Measurements from ENCODE around the gene CORO2A. TPM values are rescaled to one million over a fixed set of nuclear protein-coding genes. Genes with fewer than 3 reads are reported as not detected.
A peak's percentile ranks its signal among the peaks of the same experiment; 100 is the strongest.

Gene CORO2A
- total RNA-seq, 1 experiment from 2014 or later = 12.5 TPM

DNA sequence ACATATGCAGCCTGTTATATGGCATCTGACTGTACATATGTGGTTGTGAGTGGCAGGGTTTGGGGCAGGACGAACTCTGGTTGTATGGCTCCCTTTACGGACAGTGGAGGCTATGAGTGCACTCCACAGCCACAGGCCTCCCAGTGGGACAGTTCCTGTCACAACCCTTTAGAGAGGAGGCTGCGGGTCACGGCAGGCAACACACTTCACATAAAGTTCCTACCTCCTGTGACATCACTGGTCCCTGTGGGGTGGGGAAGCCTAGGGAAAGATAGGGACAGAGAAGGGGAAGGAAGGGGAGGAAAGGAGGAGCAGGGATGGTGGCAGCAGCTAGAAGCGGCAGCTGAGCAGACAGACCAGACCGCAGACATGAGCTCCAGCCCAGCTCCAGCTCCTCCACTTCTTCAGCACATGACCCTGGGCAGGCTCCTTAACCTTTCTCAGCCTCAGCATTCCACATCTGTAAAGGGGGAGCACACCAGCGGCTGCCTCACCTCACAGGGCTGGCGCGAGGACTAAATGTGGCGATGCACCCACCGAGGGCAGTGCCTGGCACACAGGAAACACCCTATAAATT, 27.4 kb upstream of the CORO2A start:
- DNase-seq (ENCODE audit: low spot score) = no peak

DNA sequence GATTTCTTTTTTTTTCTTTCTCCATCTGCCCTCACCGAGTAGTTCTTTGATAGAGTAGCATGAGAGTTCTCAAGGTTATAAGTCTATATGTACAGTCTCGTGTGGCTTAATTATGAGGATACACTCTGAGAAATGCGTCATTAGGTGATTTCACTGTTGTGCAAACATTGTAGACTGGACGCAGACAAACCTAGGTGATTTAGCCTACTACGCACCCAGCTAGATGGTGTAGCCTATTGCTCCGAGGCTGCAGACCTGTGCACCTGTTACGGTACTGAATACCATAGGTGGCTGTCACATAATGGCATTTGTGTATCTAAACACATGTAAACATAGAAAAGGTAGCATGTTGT, 26.9 kb upstream of the CORO2A start:
- no peak for DNase-seq (ENCODE audit: low spot score)

DNA sequence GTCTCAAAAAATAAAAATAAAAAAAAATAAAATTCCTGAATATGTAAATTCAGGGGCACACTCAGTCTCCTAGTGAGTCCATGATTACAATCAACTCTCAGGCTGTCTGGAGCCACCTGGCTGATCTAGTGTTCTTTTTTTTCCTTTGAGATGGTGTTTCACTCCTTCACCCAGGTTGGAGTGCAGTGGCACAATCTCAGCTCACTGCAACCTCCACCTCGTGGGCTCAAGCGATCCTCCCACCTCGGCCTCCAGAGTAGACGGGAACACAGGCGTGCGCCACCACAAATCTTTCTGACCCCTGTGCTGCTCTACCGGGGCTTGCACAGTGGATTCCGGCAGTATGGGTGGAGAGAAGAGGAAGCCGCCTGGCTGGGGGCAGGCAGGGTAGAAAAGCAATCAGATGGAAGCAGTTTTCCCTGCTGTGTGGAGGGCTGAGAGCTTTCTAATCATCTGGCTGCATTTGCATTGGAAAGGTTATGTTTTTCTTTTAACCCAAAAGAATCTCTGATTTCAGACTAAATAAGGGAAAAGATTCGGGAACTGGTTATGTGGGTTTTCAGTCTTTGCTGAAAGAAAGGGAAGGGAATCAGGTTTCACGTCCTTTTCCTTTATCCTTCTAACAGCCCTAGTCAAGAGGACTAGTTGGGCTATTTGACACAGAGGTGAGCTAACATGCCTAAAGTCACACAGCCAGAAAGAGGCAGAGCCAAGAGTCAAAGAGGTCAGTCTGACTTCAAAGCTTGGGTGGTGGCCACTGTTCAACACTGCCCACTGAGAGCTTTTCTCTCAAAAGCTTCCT, 26.3 kb upstream of the CORO2A start:
- DNase-seq (ENCODE audit: low spot score) = no peak

DNA sequence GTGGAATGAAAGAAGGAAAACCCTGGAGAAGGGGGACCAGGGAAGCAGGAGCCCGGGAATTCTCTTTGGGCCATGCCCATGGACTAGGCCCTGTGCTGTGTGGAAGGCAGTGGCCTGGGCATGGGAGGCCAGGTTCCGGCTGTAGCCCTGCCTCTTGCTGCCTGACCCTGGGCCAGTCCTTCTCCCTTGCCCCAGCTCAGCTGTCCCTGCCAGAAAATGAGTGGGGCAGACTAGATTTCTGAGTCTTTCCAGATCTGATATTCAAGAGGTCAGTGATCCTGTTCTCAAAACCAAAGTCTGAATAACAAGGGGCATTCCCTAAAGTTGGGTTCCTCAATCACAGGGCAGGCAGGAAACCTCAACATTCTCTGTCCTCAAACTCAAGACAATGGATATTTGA, 24.8 kb upstream of the CORO2A start:
- DNase-seq (ENCODE audit: low spot score) = no peak

DNA sequence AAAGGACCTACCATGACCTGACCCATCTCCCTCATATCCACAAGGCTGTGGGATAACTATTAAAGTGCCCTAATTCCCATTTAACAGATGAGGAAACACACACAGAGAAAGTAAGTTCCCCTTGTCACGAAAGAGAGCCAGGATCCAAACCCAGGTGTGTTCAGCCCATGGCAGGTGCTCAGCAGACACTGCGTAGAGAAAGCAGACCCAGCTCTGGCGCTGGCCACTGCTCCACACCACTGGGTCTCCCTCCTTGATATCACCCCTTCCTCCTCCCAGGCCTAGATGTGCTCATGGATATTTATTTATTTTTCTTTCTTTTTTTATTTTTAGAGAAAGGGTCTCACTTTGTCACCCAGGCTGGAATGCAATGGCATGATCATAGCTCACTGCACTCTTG, 24.0 kb upstream of the CORO2A start:
- DNase-seq (ENCODE audit: low spot score) = no peak

DNA sequence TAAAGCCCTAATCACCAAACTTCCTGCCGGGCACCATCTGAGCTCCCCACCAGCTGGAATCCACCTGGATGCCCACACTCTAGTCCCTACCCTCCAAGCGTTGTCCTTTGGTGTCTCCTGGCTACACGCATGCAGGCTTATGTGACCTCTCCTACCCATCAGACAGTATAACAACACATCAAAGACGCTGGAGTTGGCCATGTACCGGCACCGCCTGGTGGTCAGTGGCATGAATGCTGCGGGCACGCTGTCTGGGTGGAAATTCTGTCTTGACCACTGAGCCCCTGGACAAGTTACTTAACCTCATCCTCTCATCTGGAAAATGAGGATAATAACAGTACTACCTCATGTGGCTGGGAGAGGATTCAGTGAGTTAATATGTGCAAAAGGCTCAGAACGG, 23.4 kb upstream of the CORO2A start:
- DNase-seq (ENCODE audit: low spot score) = no peak

DNA sequence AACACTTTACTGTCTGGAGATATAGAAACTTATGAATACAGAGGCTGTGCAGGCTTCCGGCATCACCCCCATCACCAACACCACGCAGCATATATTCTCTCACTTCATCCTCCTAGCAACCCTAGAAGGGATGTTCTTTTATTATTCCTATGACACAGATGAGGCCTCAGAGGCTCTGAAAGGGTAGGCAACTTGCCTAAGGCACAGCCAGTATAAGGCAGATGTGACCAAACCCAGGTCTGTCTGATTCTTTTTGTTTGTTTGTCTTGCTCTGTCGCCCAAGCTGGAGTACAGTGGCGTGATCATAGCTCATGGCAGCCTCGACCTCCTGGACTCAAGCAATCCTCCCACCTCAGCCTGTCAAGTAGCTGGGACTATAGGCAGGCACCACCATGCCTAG, 22.8 kb upstream of the CORO2A start:
- no peak for DNase-seq (ENCODE audit: low spot score)

DNA sequence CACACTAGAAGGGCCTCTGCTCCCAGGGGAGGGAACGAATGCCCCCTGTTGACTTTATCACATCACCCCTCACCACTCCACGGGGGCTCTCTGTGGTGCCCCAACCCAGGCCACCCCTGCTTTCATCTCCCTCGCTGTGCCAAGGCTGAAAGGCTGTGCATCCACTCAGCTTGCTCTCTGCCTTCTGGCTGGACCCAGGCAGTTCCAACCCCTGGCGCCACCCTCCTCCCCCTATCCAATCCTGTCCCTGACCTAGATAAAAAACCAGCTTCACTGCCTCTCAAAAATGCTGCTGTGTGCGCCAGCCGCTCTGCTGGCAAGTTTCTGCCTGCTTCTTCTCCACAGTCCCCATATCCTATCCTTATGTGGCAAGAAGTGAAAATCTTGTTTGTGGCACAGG, 22.4 kb upstream of the CORO2A start:
- no peak for DNase-seq (ENCODE audit: low spot score)

DNA sequence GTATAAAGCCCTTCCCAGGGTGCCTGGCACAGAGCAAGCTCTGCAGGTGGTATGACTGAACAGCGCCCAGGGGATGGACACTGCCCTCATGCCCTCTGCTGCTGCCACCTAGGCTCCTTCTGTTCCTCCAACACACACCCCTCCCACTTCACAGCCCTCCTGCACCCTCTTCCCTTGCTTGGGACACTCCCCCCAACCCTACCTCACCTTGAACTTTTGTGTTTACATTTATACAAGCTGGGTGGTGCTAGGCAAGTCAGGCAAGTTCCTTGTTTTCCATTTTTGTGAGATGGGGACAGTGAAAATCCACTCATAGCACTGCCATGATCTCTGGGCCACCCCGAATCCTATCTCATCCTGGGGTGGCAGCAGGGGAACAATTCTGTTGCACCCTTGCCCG, 18.8 kb upstream of the CORO2A start:
- DNase-seq (ENCODE audit: low spot score) = no peak

DNA sequence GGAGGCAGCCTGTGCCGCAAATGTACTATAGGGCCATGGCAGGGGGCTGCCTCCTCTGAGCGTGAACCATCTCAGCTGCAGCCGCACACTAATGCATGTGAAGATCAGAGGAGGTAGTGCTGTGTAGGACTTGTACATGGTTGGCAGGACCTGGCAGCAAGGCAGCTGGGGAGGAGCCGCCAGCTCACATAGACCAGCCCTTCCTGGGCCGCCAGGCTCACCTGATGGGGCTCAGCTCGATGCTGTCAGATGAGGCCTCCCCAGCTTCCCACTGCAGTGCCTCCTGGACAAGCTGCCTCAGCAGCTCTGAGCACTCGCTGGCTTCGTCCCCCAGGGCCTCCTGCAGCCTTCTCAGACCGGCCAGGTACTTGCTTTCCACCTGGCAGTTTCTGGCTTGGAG, 18.0 kb upstream of the CORO2A start:
- DNase-seq (ENCODE audit: low spot score) = no peak

DNA sequence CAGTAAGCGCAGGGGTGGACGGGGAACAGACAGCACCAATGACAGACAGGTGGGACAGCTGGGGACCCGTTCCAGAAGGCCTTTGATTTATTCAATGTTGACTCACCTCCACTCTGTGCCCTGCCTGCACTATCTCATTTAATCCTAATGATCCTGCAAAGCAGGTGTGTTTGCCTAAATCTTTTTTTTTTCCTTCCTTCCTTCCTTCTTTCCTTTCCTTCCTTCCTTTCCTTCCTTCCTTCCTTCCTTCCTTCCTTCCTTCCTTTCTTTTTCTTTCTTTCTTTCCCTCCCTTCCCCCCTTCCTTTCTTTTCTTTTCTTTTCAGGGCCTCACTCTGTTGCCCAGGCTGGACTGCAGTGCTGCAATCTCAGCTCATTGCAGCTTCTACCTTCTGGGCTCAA, 17.1 kb upstream of the CORO2A start:
- no peak for DNase-seq (ENCODE audit: low spot score)

DNA sequence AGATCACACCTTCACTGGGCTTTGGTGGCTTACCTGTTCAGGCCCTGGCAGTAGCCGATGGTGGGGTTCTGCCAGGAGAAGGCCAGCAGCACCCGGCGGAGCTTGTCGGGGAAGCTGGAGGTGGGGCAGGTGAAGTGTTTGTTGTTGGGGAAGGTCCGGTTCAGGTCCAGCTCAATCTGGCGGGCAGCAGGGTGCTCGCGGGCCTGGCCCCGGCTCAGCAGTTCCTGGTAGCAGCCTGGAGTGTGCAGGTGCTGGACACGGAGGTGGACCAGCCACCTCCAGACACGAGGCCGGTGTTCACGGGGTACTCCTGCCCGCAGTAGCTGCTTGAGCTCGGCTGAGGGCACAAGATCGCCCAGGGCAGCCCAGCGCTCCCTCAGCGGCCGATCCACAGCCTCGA, 16.2 kb upstream of the CORO2A start:
- no peak for DNase-seq (ENCODE audit: low spot score)

DNA sequence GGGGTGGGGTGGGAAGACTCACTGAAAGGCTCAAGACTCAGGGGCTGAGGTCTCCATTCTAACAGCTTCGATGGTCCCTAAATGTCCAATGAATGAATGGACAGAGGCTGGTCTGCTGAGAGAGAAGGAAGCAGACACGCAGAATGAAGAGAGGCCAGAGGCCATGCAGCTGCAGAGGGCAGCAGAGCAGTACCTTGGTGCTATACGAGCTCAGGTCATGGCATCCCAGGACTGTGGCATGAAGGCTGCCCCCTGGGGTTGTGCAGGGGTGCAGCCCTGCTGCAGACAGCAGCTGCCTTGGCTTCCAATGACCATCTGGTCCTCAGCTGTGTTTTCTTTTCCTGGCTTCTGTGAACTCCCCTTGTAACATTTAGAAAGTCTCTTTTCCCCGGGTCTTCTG, 15.2 kb upstream of the CORO2A start:
- peak; percentile 19 for DNase-seq (ENCODE audit: low spot score)

DNA sequence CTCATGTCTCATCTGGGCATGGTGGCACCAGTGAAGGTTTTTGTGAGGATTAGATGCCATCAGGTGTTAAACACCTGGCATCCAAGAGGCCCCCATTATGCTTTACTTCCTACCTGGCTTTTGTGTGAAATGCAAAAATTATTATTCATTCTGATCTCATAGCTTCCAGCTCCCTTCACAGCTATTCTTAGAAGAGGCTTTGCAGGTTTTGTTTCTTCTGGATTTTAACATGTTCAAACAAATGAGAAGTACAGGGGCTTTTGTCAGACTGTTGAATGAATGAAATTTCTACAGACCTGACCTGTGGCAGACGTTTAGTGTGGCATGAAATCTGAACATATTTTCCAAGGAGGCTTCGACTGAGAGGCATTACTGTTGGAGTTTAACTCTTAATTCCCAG, 14.3 kb upstream of the CORO2A start:
- DNase-seq (ENCODE audit: low spot score) = no peak

DNA sequence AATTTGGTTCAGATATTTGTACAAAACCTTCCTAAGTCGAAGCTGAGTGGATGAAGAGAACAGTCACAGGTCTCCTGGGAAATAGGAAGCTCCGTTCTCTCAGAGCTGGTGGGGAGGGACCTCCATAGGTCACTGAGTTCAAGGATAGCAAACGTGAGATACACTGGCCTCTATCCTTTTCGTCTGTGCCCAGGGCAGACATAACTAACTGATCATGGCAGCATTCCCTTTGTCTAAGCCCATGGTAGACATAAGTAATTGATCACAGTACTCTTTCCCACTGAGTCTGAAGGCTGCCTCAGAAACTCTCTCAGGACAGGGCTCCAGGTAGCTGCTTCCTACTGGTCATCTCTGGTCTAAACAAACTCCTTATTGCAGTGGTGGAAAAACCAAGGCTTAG, 12.3 kb upstream of the CORO2A start:
- DNase-seq (ENCODE audit: low spot score) = no peak

DNA sequence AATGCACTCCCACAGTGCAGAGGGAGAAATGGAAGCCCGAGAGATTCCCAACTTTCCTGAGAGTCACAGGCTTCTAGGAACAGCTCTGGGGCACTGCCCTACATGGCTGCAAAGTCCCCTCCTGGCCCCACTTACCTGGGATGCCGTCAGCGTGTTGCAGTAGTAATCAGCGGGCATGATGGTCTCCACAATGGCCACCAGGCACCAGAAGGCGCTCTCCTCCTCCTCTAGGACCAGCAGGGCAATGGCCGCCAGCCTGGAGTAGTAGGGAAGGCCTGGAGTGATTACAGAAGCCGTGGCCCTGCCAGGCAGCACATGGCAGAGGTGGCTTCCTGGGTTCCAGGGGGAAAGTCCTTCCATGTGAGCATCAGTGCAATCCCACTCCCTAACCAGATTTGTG, 10.7 kb upstream of the CORO2A start:
- no peak for DNase-seq (ENCODE audit: low spot score)

DNA sequence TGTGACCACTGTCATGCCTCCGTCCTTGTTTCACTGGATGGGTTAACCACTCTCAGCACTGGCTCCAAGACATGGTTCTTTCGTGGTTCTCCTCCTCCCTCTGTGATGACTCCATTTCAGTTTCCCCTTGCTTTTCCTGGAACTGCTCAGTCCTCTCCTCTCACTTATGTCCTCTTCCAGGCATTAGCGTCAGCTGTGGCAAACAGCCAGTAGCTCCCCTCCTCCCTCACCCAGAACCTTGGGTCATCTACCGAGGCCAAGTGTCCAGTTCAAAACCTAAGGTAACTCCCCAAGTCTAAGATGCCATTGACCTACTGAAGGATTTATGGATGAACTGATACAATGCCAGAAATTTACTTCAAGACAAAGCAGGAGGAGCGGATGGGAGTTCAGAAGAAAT, 9.8 kb upstream of the CORO2A start:
- DNase-seq (ENCODE audit: low spot score) = no peak

DNA sequence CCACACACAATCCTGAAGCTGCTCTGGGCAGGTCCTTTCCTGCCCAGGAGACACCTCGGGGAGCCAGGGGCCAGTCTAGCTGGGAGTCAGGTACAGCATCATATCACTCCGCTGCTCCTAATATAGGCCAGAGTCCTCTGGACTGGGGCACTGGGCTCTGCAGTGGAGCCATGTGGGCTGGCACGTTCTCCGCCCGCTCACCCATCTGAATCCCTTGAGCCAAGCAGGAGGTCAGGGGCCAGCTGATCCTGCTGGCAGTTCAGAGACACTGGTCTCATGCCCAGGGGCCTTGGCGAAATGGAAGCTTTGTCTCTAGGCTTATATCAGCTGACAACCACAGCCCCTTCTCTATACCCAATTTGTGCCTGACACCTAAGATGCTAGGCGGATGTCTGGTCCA, 9.3 kb upstream of the CORO2A start:
- DNase-seq (ENCODE audit: low spot score) = no peak

DNA sequence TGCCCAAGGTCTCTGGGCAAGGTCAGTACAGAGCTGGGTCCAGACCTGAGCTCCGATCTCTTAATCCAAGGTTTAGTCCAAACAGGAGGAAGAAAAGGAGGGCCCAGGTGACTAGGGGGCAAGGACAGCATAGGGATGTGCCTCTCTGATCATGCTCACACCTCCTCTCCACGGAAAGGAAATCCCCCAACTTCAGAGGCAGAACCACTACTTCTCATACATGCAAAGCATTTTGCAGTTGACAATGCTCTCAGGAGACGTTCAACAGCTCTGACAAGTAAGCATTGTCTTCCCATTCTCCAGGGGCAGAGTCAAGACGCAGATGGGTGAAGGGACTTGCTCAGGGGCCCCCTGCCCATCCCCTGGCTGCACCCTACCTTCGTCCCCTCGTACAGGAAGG, 8.7 kb upstream of the CORO2A start:
- DNase-seq (ENCODE audit: low spot score) = no peak

DNA sequence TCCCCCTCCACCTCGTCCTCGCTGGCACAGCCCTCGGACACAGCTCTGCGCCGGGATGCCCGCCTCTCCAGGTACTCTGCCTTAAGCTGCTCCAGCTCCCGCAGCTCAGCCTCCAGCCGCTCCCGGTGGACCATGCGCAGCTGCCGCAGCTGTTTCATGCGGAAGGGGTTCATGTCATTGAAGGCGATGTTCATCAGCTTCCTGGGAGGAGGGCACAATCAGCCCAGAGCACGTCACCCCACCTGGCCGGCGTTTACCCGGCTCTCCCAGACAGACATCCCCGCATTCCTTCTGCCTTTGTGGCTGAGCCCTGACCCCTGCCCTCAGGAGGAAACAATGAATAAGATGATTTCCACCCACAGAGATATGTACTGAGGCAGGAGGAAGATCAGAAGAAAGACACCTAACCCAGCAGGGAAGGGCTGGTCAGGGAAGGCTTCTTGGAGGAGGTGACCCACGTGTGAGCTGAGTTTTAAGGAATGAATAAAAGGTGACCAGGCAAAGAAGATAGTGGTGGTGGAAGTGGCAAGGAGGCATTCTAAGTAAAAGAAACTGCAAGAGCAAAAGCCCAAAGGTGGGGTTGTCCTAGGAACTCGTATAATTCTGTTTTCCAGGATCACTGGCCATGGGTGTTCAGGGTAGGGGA, 7.1 kb upstream of the CORO2A start:
- DNase-seq (ENCODE audit: low spot score) = no peak

DNA sequence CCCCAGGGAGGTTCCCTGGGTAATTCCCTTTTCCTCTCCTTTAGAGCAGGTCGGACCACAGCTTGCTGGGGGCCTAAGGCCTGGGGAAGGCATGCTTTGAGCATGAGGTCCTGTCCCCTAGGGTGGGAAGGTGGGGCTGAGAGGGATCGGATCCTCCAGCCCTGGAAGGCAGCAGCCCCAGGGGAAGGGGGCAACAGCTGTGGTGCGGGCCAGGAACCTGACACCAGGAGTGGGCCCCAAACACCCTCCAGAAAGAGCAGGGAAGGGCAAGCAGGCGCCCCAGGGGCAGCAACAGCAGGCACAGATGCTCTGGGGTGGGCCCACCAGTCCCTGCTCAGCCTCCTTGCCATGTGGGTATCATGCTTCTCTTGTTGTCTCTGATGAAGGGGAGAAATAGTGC, 3.2 kb upstream of the CORO2A start:
- DNase-seq (ENCODE audit: low spot score) = no peak

DNA sequence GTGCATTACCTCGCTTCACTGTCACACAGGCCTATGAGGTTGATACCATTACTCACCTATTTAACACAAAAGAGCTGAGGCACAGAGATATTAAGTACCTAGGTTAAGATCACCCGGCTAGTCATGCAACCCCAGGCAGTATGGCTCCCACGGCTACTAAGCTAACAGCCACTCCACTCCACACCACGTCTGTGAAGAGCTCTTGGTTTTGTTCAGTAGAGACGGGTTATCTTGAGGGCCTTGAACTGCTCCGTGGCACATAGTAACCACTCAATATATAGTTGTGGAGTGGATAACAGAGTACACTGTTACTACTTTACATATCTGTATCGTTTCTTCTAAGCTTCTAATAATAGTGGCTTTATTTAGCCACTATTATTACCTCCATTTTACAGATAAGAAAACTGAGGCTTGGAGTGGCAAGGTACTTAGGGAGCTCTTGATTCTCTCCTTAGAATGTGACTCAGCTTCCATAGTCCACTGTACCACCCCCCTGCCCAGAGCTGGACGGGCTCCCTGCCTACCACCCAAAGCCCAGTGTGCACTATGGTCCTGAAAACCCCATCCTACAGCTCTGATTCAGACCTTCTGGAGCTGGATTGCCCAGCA, 1.0 kb upstream of the CORO2A start:
- DNase-seq (ENCODE audit: low spot score) = no peak

Data from A172 (cell line).